Posterior vena cava (tissue), 2 donors: ENCODE measurements around the gene AVP. TPM values are rescaled to one million over a fixed set of nuclear protein-coding genes. Genes with fewer than 3 reads are reported as not detected.
"Not testable (repeated sequence)": the region's sequence is repeated elsewhere in the genome, so short reads cannot be mapped to it uniquely, and the experiment has no call there.

Experiments
- DNase-seq: peaks from one replicate; pipeline ENCODE4 v3.0.0-alpha.2; 2020; ENCODE audit warnings: low spot score
- intact Hi-C, 2 donors: fragments of 100-400 bp; cut with DNase I; formaldehyde crosslinking; loops; one replicate each; pipeline versions ENCODE4 v1.14.1 to v1.14.2; 2022 to 2023
- total RNA-seq, 2 donors: library from RNA; stranded (reverse); fragmentation: NEBNext Ultra II Directional; extraction: Animal tissue kit (Norgen Biotek cat#: 25700); gene quantifications; one replicate each; pipeline ENCODE4 v1.2.1, GENCODE V29; 2021
- donor health status: DM: yes; HTN: yes; CAD: no.
- donor health status: DM: yes; HTN: yes; CAD: no.

Gene AVP
- total RNA-seq, 2 donors from 2014 or later: not detected

GRCh38 chr20:3068075-3068474, 16.4 kb downstream of the AVP start:
- intact Hi-C loops: no loop called here
- peak; percentile 37 for DNase-seq

- peak; percentile 49 for DNase-seq
- intact Hi-C loops: no loop called here
These were observed 17.1 kb downstream of the AVP start for GRCh38 chr20:3067139-3068014.

- peak; percentile 31 for DNase-seq
- intact Hi-C loops: not testable (repeated sequence)
These were observed 20.4 kb downstream of the AVP start for GRCh38 chr20:3064119-3064518.

- intact Hi-C loops: no loop called here
- no peak for DNase-seq
These were observed 25.0 kb downstream of the AVP start for GRCh38 chr20:3059489-3059888.

- intact Hi-C loops: loop anchor here in 1 of 2 donors (5.0 kb wide), 1 partner anchor 66 kb away; no protein-coding TSS in a partner anchor
- DNase-seq: no peak
These were observed 33.0 kb downstream of the AVP start for GRCh38 chr20:3051385-3052019.

GRCh38 chr20:3047486-3048419, 36.8 kb downstream of the AVP start:
- DNase-seq: no peak
- intact Hi-C loops: no loop called here

GRCh38 chr20:3046677-3047462, 37.7 kb downstream of the AVP start:
- intact Hi-C loops: no loop called here
- DNase-seq: no peak

- intact Hi-C loops: no loop called here
These were observed 38.5 kb downstream of the AVP start, which contains the start of gene MRPS26 for GRCh38 chr20:3045816-3046676. Gene MRPS26 (plus strand): TSS chr20:3046052. CDS start chr20:3046069, 17 bp downstream.

GRCh38 chr20:3045042-3045815, 39.3 kb downstream of the AVP start:
- DNase-seq: no peak
- intact Hi-C loops: no loop called here

More at GRCh38 chr20:3045816-3046676, 38.5 kb downstream of the AVP start, which contains the start of gene MRPS26:
- DNase-seq: peak; percentile 97

- DNase-seq: no peak
- intact Hi-C loops: no loop called here
These were observed 40.1 kb downstream of the AVP start for GRCh38 chr20:3044336-3044965.

- DNase-seq: no peak
- intact Hi-C loops: no loop called here
These were observed 41.2 kb downstream of the AVP start, which contains the start of gene GNRH2 for GRCh38 chr20:3043322-3043721. Gene GNRH2 (plus strand): TSS chr20:3043622. CDS start chr20:3044415, 793 bp downstream.

GRCh38 chr20:3042625-3043024, 41.9 kb downstream of the AVP start:
- intact Hi-C loops: no loop called here
- peak; percentile 86 for DNase-seq

- intact Hi-C loops: no loop called here
- no peak for DNase-seq
These were observed 42.6 kb downstream of the AVP start for GRCh38 chr20:3041854-3042409.

GRCh38 chr20:3040086-3040485, 44.4 kb downstream of the AVP start:
- DNase-seq: peak; percentile 55
- intact Hi-C loops: no loop called here

GRCh38 chr20:3039426-3039825, 45.1 kb downstream of the AVP start:
- DNase-seq: peak; percentile 57
- intact Hi-C loops: no loop called here

GRCh38 chr20:3038454-3038853, 46.1 kb downstream of the AVP start:
- intact Hi-C loops: no loop called here
- peak; percentile 22 for DNase-seq
